Thyroid gland (tissue), 4 donors: ENCODE results near the gene TRRAP.

Source experiments
- POLR2A ChIP-seq, 2 donors: fragments of 450-650 bp; IDR thresholded peaks; one replicate each; pipeline ENCODE4 v1.6.1; 2017; ENCODE audit warnings: antibody characterized with exemption in 2 of 2, mild to moderate bottlenecking in 2 of 2, moderate library complexity in 1 of 2
- TF ChIP-seq, protein P1 (sequence below), 6 experiments: fragments of 200-600 bp in 3 of 6; fragments of 450-650 bp in 3 of 6; sonication (generic) in 3 of 6; IDR thresholded peaks; one replicate each; pipeline ENCODE4 v1.5.1; 2016 to 2019; ENCODE audit warnings: antibody characterized with exemption in 6 of 6, mild to moderate bottlenecking in 2 of 6, inconsistent platforms in 1 of 6, moderate library complexity in 1 of 6

DNA sequence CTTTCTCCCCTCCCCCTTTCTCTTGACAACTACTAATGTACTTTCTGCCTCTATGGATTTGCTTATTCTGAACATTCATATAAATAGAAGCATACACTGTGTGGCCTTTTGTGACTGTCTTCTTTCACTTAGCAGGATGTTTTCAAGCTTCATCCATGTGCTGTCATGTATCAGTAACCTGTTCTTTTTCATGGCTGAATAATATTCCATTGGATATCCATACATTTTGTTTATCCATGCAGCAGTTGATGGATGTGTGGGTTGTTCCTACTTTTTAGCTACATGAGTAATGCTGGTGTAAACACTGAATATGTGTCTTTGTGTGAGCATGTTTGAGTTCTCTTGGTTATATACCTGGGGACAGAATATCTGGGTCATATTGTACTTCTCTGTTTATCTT is 107.6 kb downstream of the TRRAP start:
- TF ChIP-seq POLR2A (IDR thresholded peaks at IDR 0.05), result no peak
- TF ChIP-seq, protein P1, sequence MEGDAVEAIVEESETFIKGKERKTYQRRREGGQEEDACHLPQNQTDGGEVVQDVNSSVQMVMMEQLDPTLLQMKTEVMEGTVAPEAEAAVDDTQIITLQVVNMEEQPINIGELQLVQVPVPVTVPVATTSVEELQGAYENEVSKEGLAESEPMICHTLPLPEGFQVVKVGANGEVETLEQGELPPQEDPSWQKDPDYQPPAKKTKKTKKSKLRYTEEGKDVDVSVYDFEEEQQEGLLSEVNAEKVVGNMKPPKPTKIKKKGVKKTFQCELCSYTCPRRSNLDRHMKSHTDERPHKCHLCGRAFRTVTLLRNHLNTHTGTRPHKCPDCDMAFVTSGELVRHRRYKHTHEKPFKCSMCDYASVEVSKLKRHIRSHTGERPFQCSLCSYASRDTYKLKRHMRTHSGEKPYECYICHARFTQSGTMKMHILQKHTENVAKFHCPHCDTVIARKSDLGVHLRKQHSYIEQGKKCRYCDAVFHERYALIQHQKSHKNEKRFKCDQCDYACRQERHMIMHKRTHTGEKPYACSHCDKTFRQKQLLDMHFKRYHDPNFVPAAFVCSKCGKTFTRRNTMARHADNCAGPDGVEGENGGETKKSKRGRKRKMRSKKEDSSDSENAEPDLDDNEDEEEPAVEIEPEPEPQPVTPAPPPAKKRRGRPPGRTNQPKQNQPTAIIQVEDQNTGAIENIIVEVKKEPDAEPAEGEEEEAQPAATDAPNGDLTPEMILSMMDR (IDR thresholded peaks at IDR 0.05), result no peak
